Suprapubic skin (tissue), 3 donors: ENCODE data around the gene GOPC.

Source experiments
- CTCF ChIP-seq, 2 donors: fragments of 200-600 bp in 1 of 2; fragments of 450-650 bp in 1 of 2; sonication (generic) in 1 of 2; IDR thresholded peaks; one replicate each; pipeline ENCODE4 v1.5.1; 2016 to 2019; ENCODE audit warnings: antibody characterized with exemption in 2 of 2, mild to moderate bottlenecking in 1 of 2, moderate library complexity in 1 of 2
- POLR2A ChIP-seq, 2 donors: fragments of 450-650 bp; IDR thresholded peaks; one replicate each; pipeline ENCODE4 v1.6.1; 2017; ENCODE audit warnings: antibody characterized with exemption in 2 of 2, mild to moderate bottlenecking in 2 of 2, moderate library complexity in 2 of 2

GRCh38 chr6:117627533-117627932 is 25.2 kb upstream of the GOPC start:
- TF ChIP-seq CTCF (IDR thresholded peaks at IDR 0.05) (no peak), POLR2A (IDR thresholded peaks at IDR 0.05) (no peak)
